ENCODE data around the gene NUMB.

Gene NUMB

DNA sequence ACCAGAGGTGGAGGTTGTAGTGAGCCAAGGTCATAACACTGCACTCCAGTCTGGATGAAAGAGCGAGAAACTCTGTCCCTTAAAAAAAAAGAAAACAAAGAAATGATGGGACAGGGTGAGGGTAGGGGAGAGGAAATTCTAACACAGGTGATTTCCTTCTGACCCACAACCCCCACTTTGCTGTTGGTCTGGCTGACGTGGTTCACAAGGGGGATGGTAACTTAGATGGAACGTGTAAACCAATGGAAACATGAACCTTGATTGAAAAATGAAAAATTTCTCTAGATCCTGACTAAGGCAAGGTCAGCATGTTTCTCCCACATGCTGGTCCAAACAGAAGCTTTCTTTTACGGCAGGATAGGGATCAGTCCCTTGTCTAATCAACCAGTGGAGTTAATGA lies 16.6 kb upstream of the NUMB start:
- no peak overlapping the region for H3K27ac ChIP-seq
- no peak for DNase-seq (ENCODE audit: low spot score)
- H3K4me3 ChIP-seq, result no peak overlapping the region
- TF ChIP-seq, protein P1, sequence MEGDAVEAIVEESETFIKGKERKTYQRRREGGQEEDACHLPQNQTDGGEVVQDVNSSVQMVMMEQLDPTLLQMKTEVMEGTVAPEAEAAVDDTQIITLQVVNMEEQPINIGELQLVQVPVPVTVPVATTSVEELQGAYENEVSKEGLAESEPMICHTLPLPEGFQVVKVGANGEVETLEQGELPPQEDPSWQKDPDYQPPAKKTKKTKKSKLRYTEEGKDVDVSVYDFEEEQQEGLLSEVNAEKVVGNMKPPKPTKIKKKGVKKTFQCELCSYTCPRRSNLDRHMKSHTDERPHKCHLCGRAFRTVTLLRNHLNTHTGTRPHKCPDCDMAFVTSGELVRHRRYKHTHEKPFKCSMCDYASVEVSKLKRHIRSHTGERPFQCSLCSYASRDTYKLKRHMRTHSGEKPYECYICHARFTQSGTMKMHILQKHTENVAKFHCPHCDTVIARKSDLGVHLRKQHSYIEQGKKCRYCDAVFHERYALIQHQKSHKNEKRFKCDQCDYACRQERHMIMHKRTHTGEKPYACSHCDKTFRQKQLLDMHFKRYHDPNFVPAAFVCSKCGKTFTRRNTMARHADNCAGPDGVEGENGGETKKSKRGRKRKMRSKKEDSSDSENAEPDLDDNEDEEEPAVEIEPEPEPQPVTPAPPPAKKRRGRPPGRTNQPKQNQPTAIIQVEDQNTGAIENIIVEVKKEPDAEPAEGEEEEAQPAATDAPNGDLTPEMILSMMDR (IDR thresholded peaks at IDR 0.05), result no peak

GRCh38 chr14:73472185-73473114 lies 14.1 kb upstream of the NUMB start:
- Histone ChIP-seq H3K27ac (no peak overlapping the region), H3K4me3 (no peak overlapping the region)
- DNase-seq (ENCODE audit: low spot score), result no peak
- TF ChIP-seq, protein P1 (IDR thresholded peaks at IDR 0.05), result peak; percentile 33

DNA sequence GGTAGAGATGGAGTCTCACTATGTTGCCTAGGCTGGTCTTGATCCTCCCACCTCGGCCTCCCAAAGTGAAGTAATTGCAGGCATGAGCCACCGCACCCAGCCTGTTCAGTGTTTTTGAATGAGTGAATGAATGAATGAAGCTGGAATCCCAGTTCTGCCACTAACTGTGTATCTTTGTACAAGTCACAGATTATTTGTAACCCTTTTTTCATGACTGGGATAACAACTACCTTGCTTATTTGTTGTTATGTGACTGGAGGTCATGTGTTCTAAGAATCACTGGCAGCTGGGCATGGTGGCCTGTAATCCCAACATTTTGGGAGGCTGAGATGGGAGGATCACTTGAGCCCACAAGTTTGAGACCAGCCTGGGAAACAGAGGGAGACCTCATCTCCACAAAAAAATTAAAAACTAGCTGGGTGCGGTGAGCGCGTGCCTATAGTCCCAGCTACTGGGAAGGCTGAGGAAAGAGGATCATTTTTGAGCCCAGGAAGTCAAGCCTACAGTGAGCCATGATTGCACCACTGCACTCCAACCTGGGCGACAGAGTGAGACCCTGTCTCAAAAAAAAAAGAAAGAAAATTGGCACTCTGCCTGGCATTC lies 13.3 kb upstream of the NUMB start:
- no peak overlapping the region for H3K27ac ChIP-seq
- TF ChIP-seq, protein P1 (IDR thresholded peaks at IDR 0.05), result no peak
- H3K4me3 ChIP-seq, result no peak overlapping the region
- DNase-seq (ENCODE audit: low spot score), result no peak

DNA sequence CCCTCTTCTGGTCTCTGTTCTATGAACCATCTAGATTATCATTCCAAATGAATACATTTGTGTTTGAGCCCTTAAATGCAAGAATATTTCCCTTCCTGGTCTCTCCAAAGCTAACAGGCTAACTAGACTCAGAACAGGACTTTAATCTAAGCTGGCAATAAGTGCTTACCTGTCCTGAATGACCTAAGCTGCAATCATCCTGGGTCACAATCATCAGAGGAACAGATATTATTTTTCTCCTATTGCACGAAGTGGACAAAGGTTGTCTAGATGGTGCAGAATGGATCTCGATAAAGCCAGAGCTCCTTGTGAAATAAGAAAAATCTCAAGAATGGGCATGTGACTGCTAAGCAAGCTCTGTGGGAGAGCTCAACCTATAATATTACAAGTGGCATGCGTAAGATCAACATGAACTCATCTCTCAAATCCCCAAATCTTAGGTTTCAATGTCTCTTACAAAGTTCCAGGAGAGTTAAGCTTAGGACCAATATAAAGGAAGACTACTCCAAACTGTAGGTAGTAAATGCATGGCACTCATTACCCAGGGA lies 10.6 kb upstream of the NUMB start:
- TF ChIP-seq, protein P1 (IDR thresholded peaks at IDR 0.05), result no peak
- H3K27ac ChIP-seq, result no peak overlapping the region
- DNase-seq (ENCODE audit: low spot score), result no peak
- no peak overlapping the region for H3K4me3 ChIP-seq

DNA sequence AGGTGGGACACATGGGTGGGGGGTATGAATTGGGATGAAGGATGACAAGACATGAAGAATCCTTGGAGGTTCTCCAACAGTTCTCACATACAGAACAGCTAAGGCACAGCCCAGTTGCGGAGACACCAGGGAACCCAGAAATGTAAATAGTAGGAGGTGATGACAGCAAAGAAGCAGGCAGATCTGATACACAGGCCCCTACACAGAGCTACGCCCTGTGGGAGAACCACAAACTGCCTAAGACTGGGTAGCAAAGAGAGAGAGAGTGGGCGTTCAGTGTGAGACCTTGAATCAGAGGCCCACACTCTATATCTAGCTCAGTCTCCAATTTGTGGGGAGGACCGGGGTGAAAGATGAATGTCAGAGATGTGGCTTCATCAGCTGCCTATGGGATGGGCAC lies 9.5 kb upstream of the NUMB start:
- no peak for DNase-seq (ENCODE audit: low spot score)
- TF ChIP-seq, protein P1 (IDR thresholded peaks at IDR 0.05), result no peak
- no peak overlapping the region for H3K4me3 ChIP-seq
- H3K27ac ChIP-seq, result no peak overlapping the region

DNA sequence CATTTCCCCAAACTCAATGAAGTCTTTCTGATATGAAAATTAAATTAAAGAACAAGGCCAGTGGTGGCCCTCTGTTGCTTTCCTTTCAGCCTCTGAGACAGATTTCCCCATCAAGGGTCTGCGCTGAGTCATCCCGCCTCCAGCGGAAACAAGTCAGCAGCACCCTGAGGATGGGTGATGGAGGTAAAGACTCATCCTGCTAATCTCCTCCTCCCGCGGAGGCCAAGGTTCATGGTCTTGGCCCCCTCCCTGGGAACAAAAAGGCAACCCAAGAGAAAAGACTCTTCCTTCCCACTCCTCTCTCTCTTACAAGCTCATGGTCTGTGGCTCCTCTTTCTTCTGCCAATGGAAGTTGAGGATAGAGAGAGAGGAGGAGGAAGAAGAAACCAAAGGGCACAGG lies 9.0 kb upstream of the NUMB start:
- H3K27ac ChIP-seq, result no peak overlapping the region
- TF ChIP-seq, protein P1 (IDR thresholded peaks at IDR 0.05), result no peak
- H3K4me3 ChIP-seq, result no peak overlapping the region
- no peak for DNase-seq (ENCODE audit: low spot score)
